GM19372 (cell line): ENCODE results near the gene FGFR3.

Source experiments
- ATAC-seq: cut with Tn5 transposase; IDR thresholded peaks from one replicate; pipeline ENCODE4 v1.9.1; 2021; ENCODE audit warnings: mild to moderate bottlenecking, low read depth, moderate library complexity; ENCODE audit not compliant: unreplicated experiment

The FGFR3 gene

DNA sequence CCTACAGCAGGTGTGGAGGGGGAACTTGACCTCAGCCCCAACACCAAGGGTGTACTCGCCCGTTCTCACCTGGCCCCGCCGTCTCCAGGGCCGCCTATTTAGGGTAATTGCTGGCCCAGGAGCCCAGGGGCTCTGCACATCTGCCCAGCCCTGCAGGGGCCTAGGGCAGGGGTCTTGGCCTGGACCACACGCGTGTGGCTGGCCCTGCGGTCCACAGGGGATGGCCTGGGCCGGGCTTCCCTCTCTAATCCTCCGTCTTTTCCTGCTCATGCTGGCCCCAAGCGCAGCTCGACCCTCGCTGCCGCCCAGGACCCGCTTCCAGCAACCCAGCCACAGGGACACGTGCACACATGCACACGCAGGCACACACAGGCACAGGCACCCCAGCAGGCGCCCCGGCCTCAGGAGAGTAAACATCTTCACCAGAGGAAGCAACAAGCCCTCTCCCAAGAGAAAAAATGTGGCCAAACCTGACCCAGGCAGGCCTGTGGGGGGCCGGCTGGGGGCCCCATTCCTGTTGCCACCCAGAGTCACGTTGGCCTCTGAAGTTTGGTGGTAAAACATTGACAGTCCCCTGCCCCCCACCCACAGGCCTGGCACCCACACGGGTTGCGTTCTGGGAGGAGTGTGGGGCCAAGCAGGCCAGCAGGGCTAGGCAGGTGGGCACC lies 24.6 kb upstream of the FGFR3 start:
- no peak for ATAC-seq

DNA sequence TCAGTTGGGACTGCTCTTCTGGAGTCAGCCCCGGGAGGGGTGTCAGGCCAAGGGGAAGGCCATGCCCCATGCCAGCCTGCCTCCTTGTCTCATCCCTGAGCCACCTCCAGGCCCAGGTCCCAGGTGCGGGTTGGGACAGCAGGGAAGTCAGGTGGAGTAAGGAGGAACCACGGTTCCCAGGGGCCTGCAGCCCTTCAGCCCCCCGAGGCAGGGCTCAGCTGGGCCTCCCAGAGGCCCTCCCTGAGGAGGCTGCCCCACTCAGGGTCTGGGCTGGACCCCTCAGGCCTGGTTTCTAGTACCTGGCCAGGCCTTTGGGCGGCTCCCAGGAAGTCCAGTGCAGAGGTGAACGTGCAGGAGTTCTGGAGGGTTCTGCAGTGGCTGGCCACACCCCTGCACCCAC lies 23.4 kb upstream of the FGFR3 start:
- no peak for ATAC-seq

DNA sequence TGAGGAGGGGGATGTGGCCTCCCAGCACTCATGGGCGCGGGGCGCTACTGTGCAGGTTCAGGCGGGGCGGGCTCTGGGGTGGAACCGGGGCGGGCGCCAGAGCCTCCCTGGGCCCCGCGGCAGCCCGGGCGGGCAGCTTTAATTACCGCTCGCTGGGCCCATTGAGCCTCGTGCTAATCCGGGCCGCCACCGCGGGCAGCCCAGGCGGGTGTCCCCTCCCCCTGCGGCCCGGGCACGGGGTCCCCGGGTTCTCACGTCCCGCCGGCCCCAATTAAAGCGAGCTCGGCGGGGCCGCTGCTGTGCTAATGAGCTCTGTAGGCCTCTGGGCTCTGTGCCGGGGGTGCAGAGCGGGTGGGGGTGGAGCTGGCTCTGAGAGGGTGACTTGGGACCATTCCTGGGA lies 22.8 kb upstream of the FGFR3 start:
- ATAC-seq: no peak

DNA sequence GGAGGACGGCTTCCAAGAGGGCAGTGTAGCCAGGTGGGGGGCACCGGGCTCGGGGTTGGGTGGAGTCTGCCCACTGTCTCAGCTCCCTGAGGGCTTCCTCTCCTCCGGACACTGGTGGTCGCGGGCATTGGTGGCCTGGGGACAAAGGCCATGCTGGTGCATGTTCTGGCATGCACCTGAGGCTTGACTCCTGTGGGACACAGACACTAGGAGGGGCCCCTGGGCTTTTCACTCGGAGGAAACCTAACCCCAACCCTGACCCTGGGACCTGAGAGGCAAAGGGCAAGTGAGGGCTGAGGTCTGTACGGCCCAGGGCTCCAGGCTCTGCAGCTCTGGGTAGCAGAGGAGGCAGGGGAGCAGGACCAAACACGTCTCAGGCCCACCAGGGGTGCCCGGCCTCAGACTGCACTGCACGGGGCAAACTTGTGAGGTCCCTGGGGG lies 22.3 kb upstream of the FGFR3 start:
- ATAC-seq: no peak

DNA sequence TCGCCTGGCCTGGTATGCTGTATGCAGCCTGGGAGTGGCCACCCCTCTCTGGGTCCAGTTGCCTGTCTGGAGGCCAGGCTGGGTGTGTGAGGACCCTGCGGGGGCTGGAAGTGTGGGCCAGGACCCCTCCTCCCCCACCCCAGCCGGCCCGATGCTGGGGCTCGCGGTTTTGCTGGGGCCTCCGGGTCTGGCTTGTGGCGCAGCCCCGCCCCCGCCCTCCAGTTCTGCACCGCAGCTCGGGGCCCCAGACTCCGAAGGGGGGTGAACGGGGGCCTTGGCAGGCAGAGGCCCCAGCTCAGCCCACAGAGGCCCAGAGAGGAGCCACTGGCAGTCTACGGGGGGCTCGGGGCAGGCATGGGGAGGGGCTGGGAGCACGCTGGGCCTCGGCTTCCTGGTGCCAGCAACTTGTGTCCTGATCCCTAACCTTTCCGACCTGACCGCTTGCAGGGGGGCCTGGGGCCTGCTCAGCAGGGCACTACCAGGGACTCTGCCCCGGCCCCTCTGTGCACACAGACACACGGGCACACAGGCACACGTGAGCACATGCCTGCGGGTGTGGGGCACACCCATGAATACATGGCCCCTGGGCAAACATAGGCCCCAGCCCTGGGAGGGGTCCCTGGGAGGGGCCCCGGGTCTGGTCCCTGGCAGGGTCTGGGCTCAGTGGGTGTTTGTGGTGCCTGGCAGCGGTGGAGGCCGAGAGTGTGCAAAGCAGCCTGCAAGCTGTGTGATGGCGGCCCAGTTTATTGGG lies 21.4 kb upstream of the FGFR3 start:
- no peak for ATAC-seq

DNA sequence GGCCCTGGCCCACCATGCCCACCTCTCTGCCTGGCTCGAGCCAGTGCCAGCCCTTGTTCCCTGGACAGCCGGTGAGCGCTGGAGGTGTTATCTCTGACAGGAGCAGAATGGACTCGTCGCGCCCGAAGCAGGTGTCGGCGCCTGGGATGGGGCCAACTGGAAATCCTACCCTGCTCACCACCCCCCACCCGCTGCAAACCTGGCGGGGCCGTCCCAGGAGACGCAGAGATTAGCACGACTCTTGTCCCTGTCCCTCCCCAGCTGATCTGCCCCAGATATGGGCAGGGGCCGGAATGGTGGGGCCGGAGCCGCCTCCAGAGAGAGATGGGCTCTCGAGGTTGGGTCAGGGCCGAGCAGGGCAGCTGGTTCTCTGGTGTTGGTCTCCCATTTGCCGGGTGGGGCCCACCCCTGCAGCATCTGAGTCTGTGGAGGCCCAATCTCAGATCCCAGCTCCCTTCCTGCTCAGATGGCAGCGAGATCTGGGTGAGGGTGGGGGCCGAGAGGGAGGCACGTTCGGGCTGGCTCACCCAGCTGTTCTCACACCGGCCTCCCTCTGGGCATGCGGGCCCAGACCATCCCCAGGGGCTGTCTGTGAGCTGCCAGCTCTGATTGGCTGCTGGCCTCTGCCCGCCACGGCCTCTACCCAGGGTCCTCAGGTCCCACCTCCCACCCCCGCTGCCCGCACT lies 20.1 kb upstream of the FGFR3 start:
- no peak for ATAC-seq

DNA sequence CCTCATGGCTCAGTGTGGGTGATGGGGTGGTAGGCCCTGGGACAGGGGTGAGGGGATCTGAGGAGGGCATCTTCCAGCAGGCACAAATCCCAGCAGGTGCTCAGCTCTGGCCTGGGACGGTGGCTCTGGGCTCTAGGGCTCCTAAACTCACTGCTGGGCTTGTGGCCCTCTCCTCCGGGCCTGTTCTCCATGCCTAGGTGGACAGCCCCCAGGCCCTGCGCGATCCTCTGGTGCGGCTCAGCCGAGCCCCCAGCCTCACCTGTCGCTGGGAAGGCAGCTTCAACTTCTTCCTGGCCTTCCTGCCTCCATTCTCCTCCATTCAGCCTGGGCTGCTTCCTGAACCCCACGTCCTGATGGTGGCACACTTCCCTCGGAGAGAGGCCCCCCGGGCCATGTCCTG lies 19.3 kb upstream of the FGFR3 start:
- no peak for ATAC-seq

DNA sequence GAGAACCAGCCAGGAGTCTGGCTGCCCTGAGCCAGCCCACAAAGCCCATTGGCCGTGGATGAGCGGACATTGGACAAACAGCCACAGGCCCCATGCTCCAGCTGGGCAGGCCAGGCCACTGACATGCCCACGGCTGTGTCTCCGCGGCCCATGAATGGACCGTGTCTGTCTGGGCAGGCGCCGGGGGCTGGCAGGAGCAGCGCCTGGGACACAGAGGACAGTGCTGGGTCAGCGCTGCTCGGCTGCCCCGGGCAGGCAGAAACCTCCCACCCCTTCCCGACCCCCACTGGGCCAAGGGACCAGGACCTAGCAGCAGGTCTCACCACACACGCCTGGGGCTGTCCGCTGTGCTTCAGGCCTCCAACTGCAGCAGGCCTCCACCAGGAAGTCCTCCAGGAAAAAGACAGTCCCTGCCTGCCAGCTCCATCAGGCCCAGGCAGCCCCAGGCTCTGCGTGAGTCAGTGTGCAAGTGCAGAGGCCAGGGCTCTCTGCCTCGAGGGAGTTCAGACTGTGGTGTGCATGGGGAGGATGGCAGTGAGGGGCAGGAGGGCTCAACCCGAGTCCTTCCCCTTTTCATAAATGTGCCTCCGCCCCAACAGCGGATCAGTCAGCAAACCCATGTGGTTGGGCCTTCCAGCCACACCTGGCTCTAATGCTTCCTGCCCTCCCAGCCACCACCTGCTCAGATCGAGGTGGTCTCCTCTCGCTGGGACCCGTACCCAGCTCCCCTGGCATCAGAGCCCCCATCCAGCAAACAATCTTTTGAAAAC lies 17.2 kb upstream of the FGFR3 start:
- ATAC-seq: no peak

DNA sequence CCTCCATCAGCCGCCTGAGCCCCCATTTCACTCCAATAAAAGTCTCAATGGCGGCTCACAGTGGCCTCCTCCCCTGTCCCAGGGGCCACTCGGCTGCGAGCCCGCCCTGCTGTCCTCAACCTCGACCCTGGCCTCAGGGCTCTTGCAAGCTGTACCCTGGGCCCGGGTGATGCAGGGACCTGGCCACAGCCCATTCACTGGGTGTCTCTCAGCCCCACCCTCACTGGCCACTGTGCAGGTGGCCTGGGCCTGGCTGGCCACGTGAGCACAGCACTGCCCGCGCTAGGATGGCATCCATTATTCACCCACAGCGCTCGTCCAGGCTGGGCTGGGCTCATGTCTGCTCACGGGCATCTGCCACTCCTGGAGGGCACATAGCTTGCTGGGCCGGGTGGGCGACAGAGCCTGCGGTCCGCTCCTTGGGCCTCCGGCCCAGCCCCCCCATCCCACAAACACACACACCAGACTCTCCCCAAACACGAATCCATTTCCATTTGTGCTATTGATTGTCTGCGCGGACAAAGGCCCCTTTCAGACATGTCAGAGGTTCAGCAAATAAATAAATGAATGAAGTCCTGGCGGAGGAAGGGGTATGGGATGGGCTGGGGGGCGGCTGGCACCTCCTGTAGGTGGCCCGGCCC lies 16.5 kb upstream of the FGFR3 start:
- ATAC-seq: no peak

DNA sequence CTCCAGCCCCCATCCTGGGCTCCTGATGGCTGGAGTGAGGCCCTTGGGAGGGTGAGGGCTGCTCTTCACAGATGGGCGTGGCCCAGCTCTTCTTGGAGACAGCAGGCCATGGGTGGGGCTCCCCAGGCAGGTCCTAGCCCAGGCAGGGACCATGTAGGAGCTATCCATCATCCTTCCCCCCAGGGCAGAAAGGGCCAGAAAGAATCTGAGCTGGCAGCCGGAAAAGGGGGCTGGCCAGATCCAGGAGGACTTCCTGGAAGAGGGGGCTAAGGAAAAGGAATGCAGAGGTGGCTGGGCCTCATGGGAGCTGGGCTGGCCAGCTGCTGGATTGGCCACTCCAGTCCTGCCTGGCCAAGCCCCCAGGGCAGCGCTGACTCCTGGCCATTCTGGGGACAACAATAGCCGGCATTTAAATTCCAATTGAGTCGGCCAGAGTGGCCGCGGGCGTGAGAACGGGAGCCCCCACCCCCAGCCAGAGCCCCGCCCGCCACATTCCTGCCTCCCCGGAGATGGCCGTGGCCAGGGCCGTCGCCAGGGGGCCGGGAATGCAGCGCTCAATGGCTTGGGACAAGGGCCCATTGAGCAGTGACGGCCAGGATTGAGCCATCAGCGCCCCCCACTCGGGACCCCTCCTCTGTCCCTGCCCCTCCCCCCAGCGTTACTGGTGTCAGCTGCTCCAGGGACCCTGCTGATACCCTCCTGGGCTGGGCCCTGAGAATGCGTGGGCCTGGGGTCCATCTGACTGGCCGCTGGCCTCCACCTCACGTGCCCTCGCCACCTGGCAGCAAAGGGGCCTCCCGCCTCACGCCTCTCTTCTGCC lies 15.1 kb upstream of the FGFR3 start:
- no peak for ATAC-seq

DNA sequence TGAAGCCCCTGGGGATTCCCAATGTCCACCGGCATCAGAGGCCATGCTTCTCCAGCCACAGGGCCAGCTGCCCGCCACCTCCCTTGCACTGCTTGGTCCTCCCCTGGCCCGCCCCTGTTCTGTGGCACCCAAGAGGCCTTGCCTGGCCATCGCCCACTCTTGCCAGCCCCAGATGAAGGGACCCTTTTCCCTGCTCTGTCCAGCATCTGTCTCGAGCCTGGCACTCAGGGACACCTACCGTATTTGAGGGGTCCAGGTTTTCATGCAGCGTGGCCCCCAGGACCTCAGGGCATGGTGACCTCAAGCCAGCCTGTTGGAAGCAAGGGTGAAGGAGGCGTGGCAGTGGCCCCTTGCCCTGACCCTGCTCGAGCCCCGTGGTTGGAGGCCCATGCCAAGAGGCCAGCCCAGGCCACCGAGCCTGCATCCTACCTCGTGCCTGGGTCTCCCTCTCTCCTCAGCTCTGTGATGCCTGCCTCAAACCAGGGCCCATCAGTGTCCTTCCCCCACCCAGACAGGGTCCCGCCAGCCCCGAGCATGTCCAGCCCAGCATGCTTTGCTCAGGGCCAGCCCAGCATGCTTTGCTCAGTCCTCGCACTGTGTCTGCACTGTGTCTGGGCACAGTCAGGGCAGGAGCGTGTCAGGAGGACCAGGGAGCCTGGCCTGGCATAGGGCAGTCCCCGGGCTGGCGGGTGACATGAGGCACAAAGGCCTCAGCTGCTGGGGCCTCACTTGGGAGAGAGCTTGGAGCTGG lies 14.3 kb upstream of the FGFR3 start:
- no peak for ATAC-seq

DNA sequence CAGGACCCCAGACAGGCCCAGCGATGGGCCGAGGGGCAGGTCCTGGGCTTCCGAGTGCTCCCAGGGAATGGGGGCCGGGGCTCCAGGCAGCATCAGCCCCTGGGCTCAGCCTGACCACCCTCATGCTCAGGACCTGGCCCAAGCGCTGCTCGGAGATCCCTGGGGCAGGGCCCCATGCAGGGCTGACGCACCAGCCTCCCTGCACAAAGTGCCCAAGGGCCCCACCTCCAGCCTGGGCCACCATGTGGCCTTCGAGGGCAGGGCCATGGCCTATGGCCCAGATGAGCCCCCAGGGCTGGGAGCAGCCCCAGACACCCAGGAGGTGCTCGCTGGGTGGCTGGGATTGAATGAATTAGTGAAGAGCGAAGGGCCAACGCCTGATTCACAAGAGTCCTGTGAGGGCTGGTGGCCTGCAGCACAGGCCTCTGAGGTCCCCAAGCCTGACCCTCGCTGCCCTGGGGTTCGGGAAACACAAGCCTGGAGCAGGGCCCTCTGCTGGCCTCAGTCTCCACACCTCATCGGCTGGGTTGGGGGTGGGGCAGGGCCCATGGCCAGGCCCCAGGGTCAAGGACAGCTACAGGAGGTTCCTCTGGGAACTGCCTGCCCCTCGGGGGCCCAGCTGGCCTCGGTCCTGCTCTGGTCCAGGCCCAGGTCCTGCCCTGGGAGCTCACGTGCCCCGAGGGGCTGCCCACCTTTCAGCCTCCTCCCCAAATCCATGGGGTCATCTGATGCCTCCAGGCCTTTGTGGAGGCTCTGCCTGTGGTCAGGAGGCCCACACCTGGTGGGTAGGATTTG lies 13.3 kb upstream of the FGFR3 start:
- ATAC-seq: no peak

DNA sequence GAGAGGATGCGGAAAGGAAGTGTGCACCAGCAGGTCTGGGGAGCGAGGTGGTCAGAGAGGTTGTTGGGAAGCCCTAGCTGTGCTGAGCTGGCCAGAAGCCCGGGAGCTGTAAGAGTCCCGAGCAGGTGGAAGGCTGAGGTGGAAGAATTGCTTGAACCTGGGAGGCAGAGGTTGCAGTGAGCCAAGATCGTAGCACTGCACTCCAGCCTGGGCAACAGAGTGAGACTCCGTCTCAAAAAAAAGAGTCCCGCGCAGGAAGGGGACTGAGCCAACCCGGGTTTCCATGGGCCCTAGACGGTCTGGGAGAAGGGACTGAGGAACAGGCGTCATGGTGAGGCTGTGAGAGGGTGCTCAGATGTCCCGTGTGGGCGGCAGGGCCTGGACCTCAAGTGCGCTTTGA lies 12.7 kb upstream of the FGFR3 start:
- no peak for ATAC-seq

DNA sequence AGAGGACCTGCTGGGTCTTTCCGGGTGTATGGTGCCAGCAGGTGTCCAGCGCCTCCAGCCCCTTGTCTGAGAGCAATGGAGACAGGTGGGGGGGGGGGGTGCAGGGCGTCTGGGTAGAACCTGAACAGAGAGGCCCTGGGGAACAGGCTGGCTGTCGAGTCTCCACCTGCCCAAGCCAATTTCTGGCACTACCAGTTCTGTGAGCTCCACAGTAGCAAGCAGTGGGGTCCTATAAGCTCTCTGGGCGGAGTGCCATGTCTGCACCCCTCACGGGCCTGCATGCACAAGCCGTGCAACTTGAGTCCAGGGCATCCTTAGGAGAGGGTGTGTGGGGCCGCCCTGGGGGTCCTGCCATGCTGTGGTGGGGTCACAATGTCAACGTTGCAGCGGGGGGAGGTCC lies 10.1 kb upstream of the FGFR3 start:
- ATAC-seq: no peak

DNA sequence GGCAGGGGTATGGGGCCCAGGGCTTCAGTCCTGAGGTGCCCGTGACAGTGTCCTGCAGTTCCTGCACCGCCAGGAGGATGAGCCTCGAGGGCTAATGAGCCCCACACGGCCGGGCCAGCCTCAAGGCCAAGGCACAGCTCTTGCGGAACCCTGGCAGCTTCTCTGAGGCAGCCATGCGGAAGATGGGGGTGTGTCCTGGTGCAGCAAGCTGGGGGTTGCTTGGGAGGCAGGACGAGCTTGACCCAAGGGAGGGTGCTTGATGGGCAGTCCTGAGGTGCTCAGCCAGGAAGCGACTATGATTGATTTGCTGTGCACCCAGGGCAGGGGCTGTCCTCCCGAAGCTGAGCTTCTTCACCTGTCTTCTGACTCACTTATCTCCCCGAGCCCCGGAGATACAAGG lies 9.1 kb upstream of the FGFR3 start:
- no peak for ATAC-seq

DNA sequence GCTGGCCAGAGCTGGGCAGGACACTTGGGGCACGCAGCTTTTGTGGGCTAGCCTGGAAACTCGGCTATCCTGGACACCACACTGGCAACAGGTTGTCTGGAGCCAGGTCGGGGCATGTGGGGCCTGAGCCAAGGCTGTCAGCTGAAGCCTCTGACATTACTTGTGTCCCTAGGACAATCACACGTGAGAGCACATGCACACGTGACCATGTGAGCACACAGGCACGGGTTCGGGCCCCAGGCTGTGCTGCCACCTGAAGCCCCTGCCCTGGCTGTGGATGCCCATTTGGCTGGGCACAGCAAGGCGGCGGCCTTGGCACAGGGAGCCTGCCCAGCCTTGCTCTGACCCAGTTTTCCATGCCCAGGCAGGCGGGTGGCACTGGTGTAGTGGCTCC lies 8.7 kb upstream of the FGFR3 start:
- no peak for ATAC-seq

DNA sequence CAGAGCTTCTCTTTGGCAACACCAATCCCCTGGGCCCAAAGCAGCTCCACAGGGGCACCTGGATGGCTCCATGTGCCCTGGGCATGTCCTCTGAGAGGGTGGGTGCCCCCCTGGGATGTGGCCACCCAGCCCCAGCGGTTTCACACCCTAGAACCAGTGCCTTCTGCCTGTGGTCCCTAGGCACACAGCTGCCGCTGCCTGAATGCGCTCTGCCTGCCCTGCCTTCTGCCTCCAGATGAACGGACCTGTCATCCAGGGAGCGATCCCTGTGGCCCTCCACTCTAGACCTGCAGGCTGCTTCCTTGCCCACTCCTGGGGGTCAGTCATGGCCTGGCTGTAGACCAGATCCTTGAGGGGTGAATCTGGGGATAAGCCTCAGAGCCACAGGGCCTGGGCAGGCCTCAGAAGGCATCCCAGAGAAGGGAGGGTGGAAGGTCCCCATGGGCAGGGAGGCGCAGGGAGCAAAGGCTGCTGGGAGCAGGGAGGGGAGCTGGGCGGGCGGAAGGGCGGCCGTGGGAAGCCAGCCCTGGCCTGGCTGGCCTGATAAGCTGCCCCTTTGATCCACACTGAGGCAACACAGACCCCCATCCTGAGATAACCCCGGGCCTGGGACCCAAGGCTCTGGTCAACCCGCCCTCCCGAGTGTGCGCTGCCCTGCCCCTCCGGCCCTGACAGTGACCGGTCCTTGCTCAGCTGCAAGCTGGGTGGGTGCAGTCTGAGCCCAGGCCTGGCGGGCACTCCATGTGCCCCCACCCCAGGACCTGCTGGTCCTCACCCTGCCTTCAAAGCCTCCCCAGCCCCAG lies 8.1 kb upstream of the FGFR3 start:
- no peak for ATAC-seq
